Naive B cell (primary cell): ENCODE measurements around the gene ELMOD2. TPM values are rescaled to one million over a fixed set of nuclear protein-coding genes. Genes with fewer than 3 reads are reported as not detected.

Experiments
- ATAC-seq, 2 donors: fragments of 150-1000 bp; cut with Tn5 transposase; 2 replicates each; pipeline ENCODE4 v1.10.0; 2021; ENCODE audit warnings: low read depth in 2 of 2, mild to moderate bottlenecking in 2 of 2, moderate library complexity in 2 of 2
- DNase-seq: peaks from one replicate; pipeline ENCODE4 v3.0.0; 2022
- H3K27ac Mint-ChIP-seq, 6 donors: one replicate each; pipeline ENCODE4 v1.8.0; 2020 to 2022; ENCODE audit warnings: mild to moderate bottlenecking in 6 of 6, mixed read lengths in 6 of 6, moderate library complexity in 5 of 6, inconsistent platforms in 2 of 6
- H3K27me3 Mint-ChIP-seq, 3 donors: one replicate each; pipeline ENCODE4 v1.8.0; 2021 to 2022; ENCODE audit warnings: mixed read lengths in 3 of 3, mild to moderate bottlenecking in 1 of 3
- H3K36me3 Mint-ChIP-seq, 2 donors: one replicate each; pipeline ENCODE4 v1.8.0; 2020 to 2022; ENCODE audit warnings: mixed read lengths in 2 of 2, inconsistent platforms in 1 of 2, mild to moderate bottlenecking in 1 of 2
- H3K4me1 Mint-ChIP-seq, 3 donors: one replicate each; pipeline ENCODE4 v1.8.0; 2020 to 2022; ENCODE audit warnings: mixed read lengths in 3 of 3, inconsistent platforms in 1 of 3, mild to moderate bottlenecking in 1 of 3, moderate library complexity in 1 of 3
- H3K4me3 Mint-ChIP-seq, 8 donors: one replicate each; pipeline ENCODE4 v1.8.0; 2020 to 2022; ENCODE audit warnings: mild to moderate bottlenecking in 8 of 8, mixed read lengths in 8 of 8, moderate library complexity in 8 of 8, inconsistent platforms in 2 of 8
- H3K9me3 Mint-ChIP-seq, 7 donors: one replicate each; pipeline ENCODE4 v1.8.0; 2020 to 2022; ENCODE audit warnings: mixed read lengths in 7 of 7, mild to moderate bottlenecking in 5 of 7, inconsistent platforms in 2 of 7, moderate library complexity in 1 of 7
- polyA plus RNA-seq, 6 donors: library from polyadenylated mRNA; unstranded; fragments of 300-500 nt; fragmentation: Illumina TruSeq; gene quantifications; one replicate each; pipeline ENCODE4 v1.2.3, GENCODE V29; 2021; ENCODE audit warnings: low read depth in 6 of 6

ELMOD2 gene
- polyA plus RNA-seq, 6 donors from 2014 or later = 3.1 to 8.1 (median 6.7) TPM

DNA sequence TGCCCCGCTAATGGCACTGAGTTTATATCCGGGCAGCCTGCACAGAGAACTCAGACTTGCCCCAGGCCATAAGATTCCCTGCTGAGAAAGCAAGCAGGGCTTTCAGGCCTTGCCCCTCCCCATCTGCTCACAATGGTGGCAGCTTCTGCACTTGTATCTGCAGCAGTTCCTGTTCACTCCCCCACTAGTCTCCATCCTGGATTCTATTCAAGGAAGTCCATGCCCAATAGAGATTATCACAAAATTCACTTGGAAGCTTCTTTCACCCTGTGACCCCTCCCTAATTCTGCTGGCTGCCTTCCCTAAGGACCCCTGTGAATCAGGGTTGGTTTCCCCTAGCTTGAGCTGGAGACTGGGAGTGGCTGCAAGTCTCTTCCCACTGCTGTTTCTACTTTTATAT lies 79.3 kb downstream of the ELMOD2 start:
- no peaks in the 10 kb centered on the region for H3K4me1 Mint-ChIP-seq
- no peaks in the 10 kb centered on the region for H3K36me3 Mint-ChIP-seq
- H3K4me3 Mint-ChIP-seq = no peak overlapping the region
- H3K27ac Mint-ChIP-seq = peak overlapping the region in 1 of 6 donors; percentile 33
- H3K9me3 Mint-ChIP-seq = no peaks in the 10 kb centered on the region
- ATAC-seq = no peak
- H3K27me3 Mint-ChIP-seq = peaks cover 3 to 37% (median 27%) of the 10 kb centered on the region in 3 donors
- DNase-seq = no peak

Other genes with a start within 250 kb of the ELMOD2 start
- gene SCOC, start 150.5 kb upstream of the ELMOD2 start, polyA plus RNA-seq = 10 to 100 TPM; 27.4 to 47.7 (median 33.7) TPM
- gene CLGN, start 96.5 kb upstream of the ELMOD2 start, polyA plus RNA-seq = under 1 TPM in 1 of 6 donors, not detected in 5; 0.20 TPM
- gene MGAT4D, start 25.9 kb upstream of the ELMOD2 start, polyA plus RNA-seq = not detected
- gene UCP1, start 44.8 kb downstream of the ELMOD2 start, polyA plus RNA-seq = not detected
- 10 to 100 TPM in 5 of 6 donors, 1 to 10 TPM in 1; 4.4 to 38.9 (median 21.2) TPM for gene TBC1D9, start 232.2 kb downstream of the ELMOD2 start, polyA plus RNA-seq